IMR-90 (cell line): Measurements from ENCODE around the gene ANXA3. TPM values are rescaled to one million over a fixed set of nuclear protein-coding genes. Genes with fewer than 3 reads are reported as not detected.

Experiments
- ATAC-seq: fragments of 200-7000 bp; cut with Tn5 transposase; 2 replicates; pipeline ENCODE4 v1.9.1; 2020; ENCODE audit warnings: low read depth, mild to moderate bottlenecking, moderate library complexity
- BruUV-seq: library from RNA; stranded (reverse); fragments of 400-500 nt; replicated peaks from 2 replicates; lab custom pipeline; 2021; lab: Mats Ljungman, UMichigan
- CTCF ChIA-PET: fragments of 300-600 bp; formaldehyde crosslinking; extraction: SDS; loops from one replicate; lab custom pipeline; 2021; ENCODE audit warnings: antibody characterized with exemption; lab: Yijun Ruan, JAX
- POLR2A ChIA-PET: fragments of 300-600 bp; sonication (Branson Sonifier 250); formaldehyde crosslinking; loops from one replicate; lab custom pipeline; 2022; ENCODE audit warnings: antibody characterized with exemption; ENCODE audit not compliant: unreplicated experiment; lab: Charles Lee
- DNase-seq: peaks from one replicate; pipeline ENCODE4 v3.0.0; 2013
- H2AFZ ChIP-seq: replicated peaks from 2 replicates; pipeline ENCODE3; 2013; ENCODE audit warnings: low read length, mild to moderate bottlenecking; ENCODE audit not compliant: poor library complexity
- H2AK5ac ChIP-seq: 2 replicates; pipeline ENCODE4 v1.6.1; 2013; ENCODE audit warnings: low read depth, low read length, inconsistent platforms
- H2AK9ac ChIP-seq: replicated peaks from 2 replicates; pipeline ENCODE3; 2013; ENCODE audit warnings: mild to moderate bottlenecking, low read depth, low read length, moderate library complexity; ENCODE audit not compliant: poor library complexity
- H2BK120ac ChIP-seq: 2 replicates; pipeline ENCODE4 v1.6.1; 2013; ENCODE audit warnings: low read depth, low read length, inconsistent platforms
- H2BK15ac ChIP-seq: 3 replicates; pipeline ENCODE4 v1.6.1; 2013; ENCODE audit warnings: low read depth, low read length, inconsistent platforms
- H2BK20ac ChIP-seq: 2 replicates; pipeline ENCODE4 v1.6.1; 2013; ENCODE audit warnings: low read depth, mild to moderate bottlenecking, inconsistent platforms, low read length, moderate library complexity
- H2BK5ac ChIP-seq: 2 replicates; pipeline ENCODE4 v1.6.1; 2013; ENCODE audit warnings: mild to moderate bottlenecking, low read depth, low read length, inconsistent platforms; ENCODE audit not compliant: poor library complexity, severe bottlenecking
- H3K14ac ChIP-seq: replicated peaks from 2 replicates; pipeline ENCODE4 v1.6.1; 2013; ENCODE audit warnings: low read depth, low read length, inconsistent platforms
- H3K18ac ChIP-seq: 2 replicates; pipeline ENCODE4 v1.6.1; 2013; ENCODE audit warnings: low read depth, low read length, control low read depth
- H3K23ac ChIP-seq: 2 replicates; pipeline ENCODE4 v1.6.1; 2013; ENCODE audit warnings: low read depth, low read length, inconsistent platforms
- H3K27ac ChIP-seq: 2 replicates; pipeline ENCODE4 v1.5.1; 2013; ENCODE audit warnings: mild to moderate bottlenecking, control low read depth, low read length; ENCODE audit not compliant: insufficient read depth
- H3K27me3 ChIP-seq: 2 replicates; pipeline ENCODE4 v1.6.1; 2013; ENCODE audit warnings: low read length; ENCODE audit not compliant: control insufficient read depth, insufficient read depth
- H3K36me3 ChIP-seq: 2 replicates; pipeline ENCODE4 v1.6.1; 2013; ENCODE audit warnings: low read length, mixed read lengths; ENCODE audit not compliant: control insufficient read depth, insufficient read depth
- H3K4ac ChIP-seq: 2 replicates; pipeline ENCODE4 v1.6.1; 2013; ENCODE audit warnings: low read depth, low read length, inconsistent platforms
- H3K4me1 ChIP-seq: 2 replicates; pipeline ENCODE4 v1.6.1; 2013; ENCODE audit warnings: low read length, mixed read lengths; ENCODE audit not compliant: control insufficient read depth, insufficient read depth
- H3K4me2 ChIP-seq: 2 replicates; pipeline ENCODE4 v1.6.1; 2013; ENCODE audit warnings: low read depth, mild to moderate bottlenecking, control low read depth, low read length, moderate library complexity
- H3K4me3 ChIP-seq: 2 replicates; pipeline ENCODE4 v1.5.1; 2013; ENCODE audit warnings: low read depth, mild to moderate bottlenecking, control low read depth, low read length, moderate library complexity; ENCODE audit not compliant: insufficient read depth
- H3K56ac ChIP-seq: 2 replicates; pipeline ENCODE4 v1.6.1; 2013; ENCODE audit warnings: low read length, inconsistent platforms; ENCODE audit not compliant: insufficient read depth; ENCODE audit errors: extremely low read depth
- H3K79me1 ChIP-seq, 2 experiments: 2 replicates each; pipeline ENCODE4 v1.6.1; 2013; ENCODE audit warnings: low read length in 2 of 2, inconsistent platforms in 1 of 2, low read depth in 1 of 2
- H3K9ac ChIP-seq: 2 replicates; pipeline ENCODE4 v1.6.1; 2013; ENCODE audit warnings: low read depth, low read length, control low read depth
- H3K9me1 ChIP-seq: 2 replicates; pipeline ENCODE4 v1.6.1; 2013; ENCODE audit warnings: low read length, inconsistent platforms; ENCODE audit not compliant: insufficient read depth
- H3K9me3 ChIP-seq: 2 replicates; pipeline ENCODE4 v1.6.1; 2013; ENCODE audit warnings: low read length; ENCODE audit not compliant: control insufficient read depth, insufficient read depth
- H4K20me1 ChIP-seq: 2 replicates; pipeline ENCODE4 v1.6.1; 2013; ENCODE audit warnings: low read length, inconsistent platforms; ENCODE audit not compliant: insufficient read depth
- H4K5ac ChIP-seq: 2 replicates; pipeline ENCODE4 v1.6.1; 2013; ENCODE audit warnings: mild to moderate bottlenecking, low read depth, low read length, control low read depth
- H4K8ac ChIP-seq, 2 experiments: 2 replicates each; pipeline ENCODE4 v1.6.1; 2013; ENCODE audit warnings: low read depth in 2 of 2, low read length in 2 of 2, control low read depth in 1 of 2, inconsistent platforms in 1 of 2
- H4K91ac ChIP-seq: 2 replicates; pipeline ENCODE4 v1.6.1; 2013; ENCODE audit warnings: low read depth, low read length, inconsistent platforms; ENCODE audit not compliant: insufficient read depth
- BHLHE40 ChIP-seq: fragments of 150-350 bp; IDR thresholded peaks from 2 replicates; pipeline ENCODE4 v1.6.1; 2016; ENCODE audit warnings: mild to moderate bottlenecking, low read depth, low read length
- CEBPB ChIP-seq: IDR thresholded peaks from 2 replicates; pipeline ENCODE4 v1.6.1; 2012; ENCODE audit warnings: low read depth, low read length, improper control_type of control experiment
- CHD1 ChIP-seq: IDR thresholded peaks from 2 replicates; pipeline ENCODE4 v1.6.1; 2012; ENCODE audit warnings: low read depth, low read length, improper control_type of control experiment
- FOS ChIP-seq: fragments of 150-350 bp; IDR thresholded peaks from 2 replicates; pipeline ENCODE4 v1.6.1; 2016; ENCODE audit warnings: low read depth, low read length
- MXI1 ChIP-seq: IDR thresholded peaks from 2 replicates; pipeline ENCODE4 v1.6.1; 2012; ENCODE audit warnings: low read depth, mild to moderate bottlenecking, low read length, moderate library complexity, borderline replicate concordance
- POLR2A ChIP-seq: IDR thresholded peaks from 2 replicates; pipeline ENCODE4 v1.6.1; 2012; ENCODE audit warnings: mild to moderate bottlenecking, low read depth, low read length
- RCOR1 ChIP-seq: IDR thresholded peaks from 2 replicates; pipeline ENCODE4 v1.6.1; 2012; ENCODE audit warnings: mild to moderate bottlenecking, low read length, improper control_type of control experiment; ENCODE audit not compliant: insufficient replicate concordance
- WGBS, 2 experiments: methylation state at CpG; one replicate each; pipeline versions ENCODE4 v1.1.5 to v1.1.7; 2013; ENCODE audit warnings: missing lambda C conversion rate in 2 of 2; ENCODE audit not compliant: insufficient read length in 1 of 2; ENCODE audit errors: extremely low coverage in 2 of 2; 5-methylcytosine and 5-hydroxymethylcytosine counted together
- dilution Hi-C: fragments of 300-500 bp; cut with HindIII; formaldehyde crosslinking; loops from one replicate; pipeline ENCODE4 v1.14.3; 2018; ENCODE audit warnings: low sequenced_read_pairs; ENCODE audit not compliant: unreplicated experiment
- in situ Hi-C: fragments of 300-500 bp; cut with MboI; formaldehyde crosslinking; loops from 3 replicates; pipeline ENCODE4 v1.14.3; 2019; ENCODE audit warnings: low sequenced_read_pairs, inconsistent platforms, mixed read lengths
- intact Hi-C: fragments of 100-400 bp; cut with micrococcal nuclease; formaldehyde crosslinking; loops from 2 replicates; pipeline ENCODE4 v1.10.0; 2022
- polyA plus RNA-seq, 3 experiments: library from polyadenylated mRNA; depleted of rRNA; stranded (reverse); fragments of >200 nt; gene quantifications; 2 replicates each; pipeline ENCODE4 v1.2.3, GENCODE V29; 2012; ENCODE audit warnings: low replicate concordance in 1 of 3
- total RNA-seq: library from RNA; depleted of rRNA; stranded (reverse); fragments of >200 nt; gene quantifications from 2 replicates; pipeline ENCODE4 v1.2.3, GENCODE V29; 2012
- TF ChIP-seq, protein P1 (sequence below): fragments of 150-350 bp; IDR thresholded peaks from 2 replicates; pipeline ENCODE4 v1.6.1; 2017; ENCODE audit warnings: mild to moderate bottlenecking, antibody characterized with exemption, low read length, low read depth

Gene ANXA3
- total and polyA plus RNA-seq, 2 of the 4 experiments (the other 2 are of a cell fraction): 4.2 to 5.0 TPM

DNA sequence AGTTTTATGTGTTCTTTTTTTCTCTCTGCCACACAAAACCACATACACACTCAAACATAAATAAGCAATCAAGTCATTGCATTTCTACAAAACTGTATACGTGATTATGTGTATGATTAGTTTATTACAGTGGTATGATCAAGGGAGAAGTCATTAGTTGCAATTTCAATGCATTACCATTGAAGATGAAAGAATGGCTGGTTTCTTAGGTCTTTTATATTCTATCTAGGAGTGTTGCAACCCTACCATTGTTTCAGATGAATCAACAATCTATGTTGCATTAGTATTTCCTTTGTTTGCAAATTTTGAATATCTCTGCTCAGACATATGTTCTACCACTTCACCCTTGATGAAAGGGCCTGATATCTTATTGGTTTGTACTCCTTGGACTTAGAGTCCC, 6.8 kb downstream of the ANXA3 start:
- H2AK9ac ChIP-seq: no peak overlapping the region
- WGBS, 2 experiments: no CpG with 5 or more reads among the region's 1 CpG
- peak overlapping the region; percentile 5 for H2BK5ac ChIP-seq
- dilution Hi-C loops: no loop called here
- no TSS peak for BruUV-seq
- no peak overlapping the region for H3K56ac ChIP-seq
- H2BK15ac ChIP-seq: 0 out of 3 replicates have a peak overlapping the region, but pooled peaks have one; percentile 7
- no peak overlapping the region for H2AFZ ChIP-seq
- H3K36me3 ChIP-seq: no peaks in the 10 kb centered on the region
- no peak overlapping the region for H3K14ac ChIP-seq
- H3K9me3 ChIP-seq: no peaks in the 10 kb centered on the region
- H2BK20ac ChIP-seq: peak overlapping the region; percentile 72; the same call in 1 of the 2 replicates
- ChIA-PET POLR2A (no interaction called here), CTCF (no interaction called here)
- H3K4ac ChIP-seq: peak overlapping the region; percentile 34; the same call in 1 of the 2 replicates
- H3K4me3 ChIP-seq: no peak overlapping the region
- H3K23ac ChIP-seq: no peak overlapping the region
- H2BK120ac ChIP-seq: peak overlapping the region; percentile 28
- H3K9ac ChIP-seq: no peak overlapping the region
- peaks cover 15% of the 10 kb centered on the region for H3K4me1 ChIP-seq
- no peak overlapping the region for H4K91ac ChIP-seq
- H3K79me1 ChIP-seq: peaks cover 0 to 6% of the 10 kb centered on the region in 2 experiments; a peak in 1 of 4 replicates
- no peak overlapping the region for H3K4me2 ChIP-seq
- H4K8ac ChIP-seq: no peak overlapping the region; a peak in 1 of 4 replicates
- intact Hi-C loops: no loop called here
- no peak overlapping the region for H3K27ac ChIP-seq
- no peaks in the 10 kb centered on the region for H4K20me1 ChIP-seq
- H2AK5ac ChIP-seq: no peak overlapping the region
- ATAC-seq (no peak), DNase-seq (no peak)
- H3K27me3 ChIP-seq: no peaks in the 10 kb centered on the region
- H3K9me1 ChIP-seq: peaks cover 12% of the 10 kb centered on the region
- in situ Hi-C loops: no loop called here
- H3K18ac ChIP-seq: peak overlapping the region; percentile 30; the same call in 1 of the 2 replicates
- no peak overlapping the region for H4K5ac ChIP-seq
- TF ChIP-seq, protein P1, sequence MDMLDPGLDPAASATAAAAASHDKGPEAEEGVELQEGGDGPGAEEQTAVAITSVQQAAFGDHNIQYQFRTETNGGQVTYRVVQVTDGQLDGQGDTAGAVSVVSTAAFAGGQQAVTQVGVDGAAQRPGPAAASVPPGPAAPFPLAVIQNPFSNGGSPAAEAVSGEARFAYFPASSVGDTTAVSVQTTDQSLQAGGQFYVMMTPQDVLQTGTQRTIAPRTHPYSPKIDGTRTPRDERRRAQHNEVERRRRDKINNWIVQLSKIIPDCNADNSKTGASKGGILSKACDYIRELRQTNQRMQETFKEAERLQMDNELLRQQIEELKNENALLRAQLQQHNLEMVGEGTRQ: no peak
- TF ChIP-seq RCOR1: no peak
- TF ChIP-seq FOS: no peak
- no peak for TF ChIP-seq BHLHE40
- peak; percentile 40; the same call in 1 of the 2 replicates for TF ChIP-seq CEBPB
- TF ChIP-seq CHD1: no peak
- no peak for TF ChIP-seq MXI1
- no peak for TF ChIP-seq POLR2A
